SK-N-SH (cell line): ENCODE measurements around the gene OVOL1. TPM values are rescaled to one million over a fixed set of nuclear protein-coding genes. Genes with fewer than 3 reads are reported as not detected.

Source experiments
- CTCF ChIA-PET: fragments of 300-600, 350-600 bp; formaldehyde crosslinking; extraction: SDS; loops from one replicate; lab custom pipeline; 2021; lab: Yijun Ruan, JAX
- POLR2A ChIA-PET: fragments of 350-600 bp; sonication (Branson Sonifier 250); formaldehyde crosslinking; extraction: SDS; loops from one replicate; lab custom pipeline; 2020; ENCODE audit warnings: antibody characterized with exemption, inconsistent platforms; lab: Yijun Ruan, JAX
- DNase-seq: peaks from one replicate; pipeline ENCODE4 v3.0.0; 2012
- H2AFZ ChIP-seq: fragments of 200-600 bp; sonication (generic); 2 replicates; pipeline ENCODE4 v1.8.1; 2016; ENCODE audit warnings: antibody characterized with exemption, mild to moderate bottlenecking, low read depth
- H3F3A ChIP-seq: fragments of 200-600 bp; sonication (generic); replicated peaks from 2 replicates; pipeline ENCODE3; 2016; ENCODE audit warnings: antibody characterized with exemption, mild to moderate bottlenecking; ENCODE audit not compliant: insufficient read depth
- H3K27ac ChIP-seq, 2 experiments: fragments of 200-500 bp in 1 of 2; fragments of 200-600 bp in 1 of 2; sonication (Bioruptor generic) in 1 of 2; sonication (generic), shearing (Covaris generic) in 1 of 2; 2 replicates each; pipeline versions ENCODE4 v1.5.1 to v1.6.1; 2014 to 2016; ENCODE audit warnings: low read depth in 2 of 2, inconsistent platforms in 1 of 2, low read length in 1 of 2, mild to moderate bottlenecking in 1 of 2, mixed read lengths in 1 of 2
- H3K27me3 ChIP-seq: fragments of 200-600 bp; sonication (generic), shearing (Covaris generic); 2 replicates; pipeline ENCODE4 v1.6.1; 2016; ENCODE audit warnings: mixed run types; ENCODE audit not compliant: insufficient read depth
- H3K36me3 ChIP-seq, 2 experiments: fragments of 200-500 bp in 1 of 2; fragments of 200-600 bp in 1 of 2; sonication (Bioruptor generic) in 1 of 2; sonication (generic) in 1 of 2; replicated peaks in 1 of 2; 2 replicates each; pipeline versions ENCODE3 to v1.5.1; 2014 to 2016; ENCODE audit warnings: low read length in 1 of 2, mild to moderate bottlenecking in 1 of 2; ENCODE audit not compliant: insufficient read depth in 2 of 2, control insufficient read depth in 1 of 2
- H3K4me1 ChIP-seq, 2 experiments: fragments of 200-500 bp in 1 of 2; fragments of 200-600 bp in 1 of 2; sonication (Bioruptor generic) in 1 of 2; sonication (generic), shearing (Covaris generic) in 1 of 2; 2 replicates each; pipeline versions ENCODE4 v1.5.1 to v1.6.1; 2014 to 2016; ENCODE audit warnings: low read depth in 1 of 2, low read length in 1 of 2, mixed run types in 1 of 2; ENCODE audit not compliant: insufficient read depth in 2 of 2, control insufficient read depth in 1 of 2
- H3K4me2 ChIP-seq: fragments of 200-600 bp; sonication (generic), shearing (Covaris generic); 2 replicates; pipeline ENCODE4 v1.6.1; 2017; ENCODE audit warnings: mixed run types
- H3K4me3 ChIP-seq, 2 experiments: fragments of 200-500 bp in 1 of 2; fragments of 200-600 bp in 1 of 2; sonication (Bioruptor generic) in 1 of 2; sonication (generic), shearing (Covaris generic) in 1 of 2; 2 replicates each; pipeline versions ENCODE4 v1.5.1 to v1.8.1; 2014 to 2016; ENCODE audit warnings: low read depth in 2 of 2, inconsistent platforms in 1 of 2, low read length in 1 of 2, mild to moderate bottlenecking in 1 of 2, mixed read lengths in 1 of 2, moderate library complexity in 1 of 2
- H3K79me2 ChIP-seq: fragments of 200-600 bp; sonication (generic); 2 replicates; pipeline ENCODE4 v1.8.1; 2017; ENCODE audit warnings: mild to moderate bottlenecking; ENCODE audit not compliant: insufficient read depth
- H3K9ac ChIP-seq: fragments of 200-600 bp; sonication (generic); 2 replicates; pipeline ENCODE4 v1.6.1; 2017; ENCODE audit warnings: mixed run types
- H3K9me2 ChIP-seq: fragments of 200-600 bp; sonication (generic); 2 replicates; pipeline ENCODE4 v1.6.1; 2017; ENCODE audit warnings: mixed run types
- H3K9me3 ChIP-seq: fragments of 200-600 bp; sonication (generic); 2 replicates; pipeline ENCODE4 v1.6.1; 2017; ENCODE audit warnings: mixed run types, mild to moderate bottlenecking, moderate library complexity
- H4K20me1 ChIP-seq: fragments of 200-600 bp; sonication (generic); 2 replicates; pipeline ENCODE4 v1.6.1; 2017; ENCODE audit warnings: mild to moderate bottlenecking, mixed run types; ENCODE audit not compliant: insufficient read depth
- ELF1 ChIP-seq: IDR thresholded peaks from 2 replicates; pipeline ENCODE4 v1.4.0; 2012
- EP300 ChIP-seq, 2 experiments: IDR thresholded peaks; 2 replicates each; pipeline versions ENCODE4 v1.4.0 to v1.6.1; 2012; ENCODE audit warnings: borderline replicate concordance in 1 of 2, low read depth in 1 of 2, low read length in 1 of 2
- FOXJ3 ChIP-seq: sonication (generic); formaldehyde crosslinking; IDR thresholded peaks from 2 replicates; pipeline ENCODE4 v1.5.1; 2020; ENCODE audit warnings: mild to moderate bottlenecking, missing genetic modification reagents
- MEF2A ChIP-seq: IDR thresholded peaks from 2 replicates; pipeline ENCODE4 v1.4.0; 2012; ENCODE audit warnings: low read depth, borderline replicate concordance
- MXI1 ChIP-seq: IDR thresholded peaks from 2 replicates; pipeline ENCODE4 v1.6.1; 2012; ENCODE audit warnings: mild to moderate bottlenecking, low read depth, low read length, improper control_type of control experiment
- POLR2AphosphoS5 ChIP-seq: IDR thresholded peaks from 2 replicates; pipeline ENCODE4 v1.6.1; 2012; ENCODE audit warnings: low read depth, low read length
- RAD21 ChIP-seq: IDR thresholded peaks from 2 replicates; pipeline ENCODE4 v1.6.1; 2012; ENCODE audit warnings: mild to moderate bottlenecking, low read length
- RFX5 ChIP-seq: IDR thresholded peaks from 2 replicates; pipeline ENCODE4 v1.6.1; 2012; ENCODE audit warnings: mild to moderate bottlenecking, improper control_type of control experiment, low read length
- WGBS: methylation state at CpG from one replicate; pipeline ENCODE4 v1.1.6; 2017; ENCODE audit warnings: low lambda C conversion rate; 5-methylcytosine and 5-hydroxymethylcytosine counted together
- polyA plus RNA-seq, 3 experiments: library from polyadenylated mRNA; depleted of rRNA; stranded (reverse); fragments of >200 nt; gene quantifications; 2 replicates each; pipeline ENCODE4 v1.2.3, GENCODE V29; 2012
- TF ChIP-seq, protein P1 (sequence below): IDR thresholded peaks from 2 replicates; pipeline ENCODE4; 2012
- TF ChIP-seq, protein P2 (sequence below): fragments of 150-350 bp; IDR thresholded peaks from 2 replicates; pipeline ENCODE4 v1.6.1; 2016; ENCODE audit warnings: mild to moderate bottlenecking, low read depth, low read length
- TF ChIP-seq, protein P3 (sequence below): IDR thresholded peaks from 2 replicates; pipeline ENCODE4 v1.4.0; 2012; ENCODE audit warnings: low read depth
- TF ChIP-seq, protein P4 (sequence below): fragments of 200-600 bp; sonication (generic); IDR thresholded peaks from 2 replicates; pipeline ENCODE4 v1.6.1; 2017; ENCODE audit warnings: antibody characterized with exemption, mild to moderate bottlenecking, moderate library complexity
- TF ChIP-seq, protein P5 (sequence below): fragments of 150-350 bp; IDR thresholded peaks from 2 replicates; pipeline ENCODE4 v1.6.1; 2017; ENCODE audit warnings: antibody characterized with exemption, low read length, low read depth, borderline replicate concordance
- TF ChIP-seq, protein P6 (sequence below): IDR thresholded peaks from 2 replicates; pipeline ENCODE4 v1.6.1; 2012; ENCODE audit warnings: mild to moderate bottlenecking, low read depth, low read length, moderate library complexity

Gene OVOL1
- polyA plus RNA-seq, 1 of the 3 experiments (the other 2 are of a cell fraction) = not detected

DNA sequence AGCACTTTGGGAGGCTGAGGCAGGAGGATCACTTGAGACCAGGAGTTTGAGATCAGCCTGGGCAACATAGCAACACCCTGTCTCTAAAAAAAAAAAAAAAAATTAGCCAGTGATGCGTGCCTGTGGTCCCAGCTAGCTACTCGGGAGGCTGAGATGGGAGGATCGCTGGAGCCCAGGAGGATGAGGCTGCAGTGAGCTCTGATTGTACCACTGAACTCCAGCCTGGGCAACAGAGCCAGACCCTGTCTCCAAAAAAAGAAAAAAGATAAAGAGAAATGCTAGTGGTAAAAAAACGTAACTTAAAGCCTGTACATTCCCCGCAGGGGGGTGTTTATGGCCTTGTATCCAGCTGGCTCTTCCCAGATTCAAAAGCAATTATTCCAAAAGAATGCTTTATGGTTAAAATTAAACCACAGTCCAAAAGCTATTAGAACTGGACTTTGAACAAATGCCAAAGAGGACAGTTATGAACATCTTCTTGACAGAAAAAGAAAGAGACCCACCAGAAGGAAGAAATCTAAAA, 30.5 kb downstream of the OVOL1 start:
- Histone ChIP-seq H2AFZ (peak overlapping the region; percentile 91), H3F3A (no peaks in the 10 kb centered on the region), H3K27ac (peak overlapping the region in 1 of 2 experiments; percentile 62; a peak in 1 of 4 replicates), H3K9me2 (no peaks in the 10 kb centered on the region), H3K79me2 (no peaks in the 10 kb centered on the region), H3K4me3 (peak overlapping the region; percentile 62 to 75)
- WGBS = 61% methylated on average over 5 of the region's 5 CpGs
- TF ChIP-seq EP300 (IDR thresholded peaks at IDR 0.05; ENCODE audit: borderline replicate concordance in 1 of 2, low read depth in 1 of 2, low read length in 1 of 2) (no peak), RFX5 (no peak), MXI1 (no peak)
- TF ChIP-seq, protein P1, sequence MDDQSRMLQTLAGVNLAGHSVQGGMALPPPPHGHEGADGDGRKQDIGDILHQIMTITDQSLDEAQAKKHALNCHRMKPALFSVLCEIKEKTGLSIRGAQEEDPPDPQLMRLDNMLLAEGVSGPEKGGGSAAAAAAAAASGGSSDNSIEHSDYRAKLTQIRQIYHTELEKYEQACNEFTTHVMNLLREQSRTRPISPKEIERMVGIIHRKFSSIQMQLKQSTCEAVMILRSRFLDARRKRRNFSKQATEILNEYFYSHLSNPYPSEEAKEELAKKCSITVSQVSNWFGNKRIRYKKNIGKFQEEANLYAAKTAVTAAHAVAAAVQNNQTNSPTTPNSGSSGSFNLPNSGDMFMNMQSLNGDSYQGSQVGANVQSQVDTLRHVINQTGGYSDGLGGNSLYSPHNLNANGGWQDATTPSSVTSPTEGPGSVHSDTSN = no peak
- TF ChIP-seq, all 33 proteins: peak for 0
- POLR2A ChIA-PET = interaction anchor here (2.9 kb wide), 1 partner anchor 105 kb away, joined by 23 read pairs; the partner anchor contains the start of gene KAT5
- peak overlapping the region; percentile 76 for H3K4me2 ChIP-seq
- no peaks in the 10 kb centered on the region for H3K36me3 ChIP-seq
- no peaks in the 10 kb centered on the region for H3K9me3 ChIP-seq
- H3K9ac ChIP-seq = peak overlapping the region; percentile 63
- no peaks in the 10 kb centered on the region for H4K20me1 ChIP-seq
- CTCF ChIA-PET = interaction anchor here (0.7 to 13.8 kb wide), 35 partner anchors 8 to 405 kb away, joined by 3 to 111 read pairs (median 6); partner anchors contain the start of genes AP5B1, CCDC85B, KAT5 and OVOL1
- no peaks in the 10 kb centered on the region for H3K27me3 ChIP-seq
- peaks cover 0 to 3% of the 10 kb centered on the region in 2 experiments; a peak in 1 of 4 replicates for H3K4me1 ChIP-seq
- DNase-seq = no peak

DNA sequence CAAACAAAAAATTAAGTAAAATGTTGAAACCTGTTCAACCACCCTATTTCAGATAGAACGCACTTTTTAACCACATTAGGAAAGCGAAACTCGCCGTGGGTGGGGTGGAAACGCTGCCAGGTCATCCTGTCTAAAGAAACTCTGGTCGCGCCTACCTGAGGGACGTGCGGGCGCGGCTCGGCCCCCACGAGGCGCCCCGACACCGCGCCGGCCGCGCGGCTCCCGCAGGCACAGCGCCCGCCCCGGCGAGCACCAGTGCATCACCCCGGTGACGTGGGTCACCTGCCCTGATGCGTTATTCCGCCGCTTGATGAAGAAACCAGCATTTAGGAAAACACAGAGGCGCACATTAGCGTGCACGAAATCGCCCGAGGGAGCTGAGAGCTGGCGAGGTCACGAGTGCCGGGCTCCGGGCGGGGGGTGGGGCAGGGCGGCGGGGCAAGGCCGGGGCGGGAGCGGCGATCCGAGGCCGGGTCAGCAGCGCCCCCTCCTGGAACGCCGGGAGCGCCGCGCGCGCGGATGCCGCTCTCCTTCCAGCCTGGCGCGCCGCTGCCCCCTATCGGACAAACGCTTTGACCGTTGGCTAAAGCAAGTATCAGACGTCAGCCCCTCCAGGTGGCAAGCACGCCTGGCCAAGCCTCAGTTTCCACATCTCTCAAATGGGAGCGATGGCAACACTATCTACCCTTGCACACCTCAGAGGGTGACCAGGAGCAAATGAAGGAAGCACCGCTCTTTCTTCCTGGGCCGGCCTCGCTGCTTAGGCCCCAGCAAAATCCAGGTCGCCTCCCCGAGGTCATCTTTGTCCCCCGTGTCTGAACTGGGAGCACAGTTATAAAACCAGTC, 31.2 kb downstream of the OVOL1 start:
- Histone ChIP-seq H4K20me1 (no peaks in the 10 kb centered on the region), H3K4me1 (peaks cover 0 to 3% of the 10 kb centered on the region in 2 experiments; a peak in 1 of 4 replicates), H3F3A (no peaks in the 10 kb centered on the region), H3K27me3 (no peaks in the 10 kb centered on the region), H3K9me2 (no peaks in the 10 kb centered on the region), H3K79me2 (no peaks in the 10 kb centered on the region), H3K4me3 (peak overlapping the region; percentile 62 to 75), H3K36me3 (no peaks in the 10 kb centered on the region), H3K9ac (peak overlapping the region; percentile 63), H3K4me2 (peak overlapping the region; percentile 76), H2AFZ (peak overlapping the region; percentile 91), H3K9me3 (no peaks in the 10 kb centered on the region), H3K27ac (peak overlapping the region in 1 of 2 experiments; percentile 62; a peak in 1 of 4 replicates)
- peak; percentile 99 for DNase-seq
- CTCF ChIA-PET = interaction anchor here (0.6 to 13.8 kb wide), 44 partner anchors 9 to 1694 kb away, joined by 3 to 111 read pairs (median 5); partner anchors contain the start of genes AP5B1, CCDC85B, KAT5 and OVOL1
- 17% methylated on average over 25 of the region's 74 CpGs for WGBS
- POLR2A ChIA-PET = interaction anchor here (2.9 kb wide), 1 partner anchor 106 kb away, joined by 23 read pairs; the partner anchor contains the start of gene KAT5
- TF ChIP-seq, protein P2, sequence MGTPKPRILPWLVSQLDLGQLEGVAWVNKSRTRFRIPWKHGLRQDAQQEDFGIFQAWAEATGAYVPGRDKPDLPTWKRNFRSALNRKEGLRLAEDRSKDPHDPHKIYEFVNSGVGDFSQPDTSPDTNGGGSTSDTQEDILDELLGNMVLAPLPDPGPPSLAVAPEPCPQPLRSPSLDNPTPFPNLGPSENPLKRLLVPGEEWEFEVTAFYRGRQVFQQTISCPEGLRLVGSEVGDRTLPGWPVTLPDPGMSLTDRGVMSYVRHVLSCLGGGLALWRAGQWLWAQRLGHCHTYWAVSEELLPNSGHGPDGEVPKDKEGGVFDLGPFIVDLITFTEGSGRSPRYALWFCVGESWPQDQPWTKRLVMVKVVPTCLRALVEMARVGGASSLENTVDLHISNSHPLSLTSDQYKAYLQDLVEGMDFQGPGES = no peak
- TF ChIP-seq, protein P3, sequence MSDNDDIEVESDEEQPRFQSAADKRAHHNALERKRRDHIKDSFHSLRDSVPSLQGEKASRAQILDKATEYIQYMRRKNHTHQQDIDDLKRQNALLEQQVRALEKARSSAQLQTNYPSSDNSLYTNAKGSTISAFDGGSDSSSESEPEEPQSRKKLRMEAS = peak; percentile 83
- TF ChIP-seq, protein P4, sequence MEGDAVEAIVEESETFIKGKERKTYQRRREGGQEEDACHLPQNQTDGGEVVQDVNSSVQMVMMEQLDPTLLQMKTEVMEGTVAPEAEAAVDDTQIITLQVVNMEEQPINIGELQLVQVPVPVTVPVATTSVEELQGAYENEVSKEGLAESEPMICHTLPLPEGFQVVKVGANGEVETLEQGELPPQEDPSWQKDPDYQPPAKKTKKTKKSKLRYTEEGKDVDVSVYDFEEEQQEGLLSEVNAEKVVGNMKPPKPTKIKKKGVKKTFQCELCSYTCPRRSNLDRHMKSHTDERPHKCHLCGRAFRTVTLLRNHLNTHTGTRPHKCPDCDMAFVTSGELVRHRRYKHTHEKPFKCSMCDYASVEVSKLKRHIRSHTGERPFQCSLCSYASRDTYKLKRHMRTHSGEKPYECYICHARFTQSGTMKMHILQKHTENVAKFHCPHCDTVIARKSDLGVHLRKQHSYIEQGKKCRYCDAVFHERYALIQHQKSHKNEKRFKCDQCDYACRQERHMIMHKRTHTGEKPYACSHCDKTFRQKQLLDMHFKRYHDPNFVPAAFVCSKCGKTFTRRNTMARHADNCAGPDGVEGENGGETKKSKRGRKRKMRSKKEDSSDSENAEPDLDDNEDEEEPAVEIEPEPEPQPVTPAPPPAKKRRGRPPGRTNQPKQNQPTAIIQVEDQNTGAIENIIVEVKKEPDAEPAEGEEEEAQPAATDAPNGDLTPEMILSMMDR = peak; percentile 91
- TF ChIP-seq, protein P5, sequence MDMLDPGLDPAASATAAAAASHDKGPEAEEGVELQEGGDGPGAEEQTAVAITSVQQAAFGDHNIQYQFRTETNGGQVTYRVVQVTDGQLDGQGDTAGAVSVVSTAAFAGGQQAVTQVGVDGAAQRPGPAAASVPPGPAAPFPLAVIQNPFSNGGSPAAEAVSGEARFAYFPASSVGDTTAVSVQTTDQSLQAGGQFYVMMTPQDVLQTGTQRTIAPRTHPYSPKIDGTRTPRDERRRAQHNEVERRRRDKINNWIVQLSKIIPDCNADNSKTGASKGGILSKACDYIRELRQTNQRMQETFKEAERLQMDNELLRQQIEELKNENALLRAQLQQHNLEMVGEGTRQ = no peak
- TF ChIP-seq MEF2A (no peak), RAD21 (peak; percentile 89), ELF1 (no peak), POLR2AphosphoS5 (0 out of 2 replicates have a peak, but pooled peaks have one; percentile 13), FOXJ3 (peak; percentile 21; the same call in 1 of the 2 replicates)
- TF ChIP-seq, protein P6, sequence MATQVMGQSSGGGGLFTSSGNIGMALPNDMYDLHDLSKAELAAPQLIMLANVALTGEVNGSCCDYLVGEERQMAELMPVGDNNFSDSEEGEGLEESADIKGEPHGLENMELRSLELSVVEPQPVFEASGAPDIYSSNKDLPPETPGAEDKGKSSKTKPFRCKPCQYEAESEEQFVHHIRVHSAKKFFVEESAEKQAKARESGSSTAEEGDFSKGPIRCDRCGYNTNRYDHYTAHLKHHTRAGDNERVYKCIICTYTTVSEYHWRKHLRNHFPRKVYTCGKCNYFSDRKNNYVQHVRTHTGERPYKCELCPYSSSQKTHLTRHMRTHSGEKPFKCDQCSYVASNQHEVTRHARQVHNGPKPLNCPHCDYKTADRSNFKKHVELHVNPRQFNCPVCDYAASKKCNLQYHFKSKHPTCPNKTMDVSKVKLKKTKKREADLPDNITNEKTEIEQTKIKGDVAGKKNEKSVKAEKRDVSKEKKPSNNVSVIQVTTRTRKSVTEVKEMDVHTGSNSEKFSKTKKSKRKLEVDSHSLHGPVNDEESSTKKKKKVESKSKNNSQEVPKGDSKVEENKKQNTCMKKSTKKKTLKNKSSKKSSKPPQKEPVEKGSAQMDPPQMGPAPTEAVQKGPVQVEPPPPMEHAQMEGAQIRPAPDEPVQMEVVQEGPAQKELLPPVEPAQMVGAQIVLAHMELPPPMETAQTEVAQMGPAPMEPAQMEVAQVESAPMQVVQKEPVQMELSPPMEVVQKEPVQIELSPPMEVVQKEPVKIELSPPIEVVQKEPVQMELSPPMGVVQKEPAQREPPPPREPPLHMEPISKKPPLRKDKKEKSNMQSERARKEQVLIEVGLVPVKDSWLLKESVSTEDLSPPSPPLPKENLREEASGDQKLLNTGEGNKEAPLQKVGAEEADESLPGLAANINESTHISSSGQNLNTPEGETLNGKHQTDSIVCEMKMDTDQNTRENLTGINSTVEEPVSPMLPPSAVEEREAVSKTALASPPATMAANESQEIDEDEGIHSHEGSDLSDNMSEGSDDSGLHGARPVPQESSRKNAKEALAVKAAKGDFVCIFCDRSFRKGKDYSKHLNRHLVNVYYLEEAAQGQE = peak; percentile 28; the same call in 1 of the 2 replicates
